GM10266 (cell line): ENCODE results near the gene BCDIN3D.
"Not testable (repeated sequence)": the region's sequence is repeated elsewhere in the genome, so short reads cannot be mapped to it uniquely, and the experiment has no call there.

Experiments
- DNase-seq: peaks from one replicate; pipeline ENCODE4 v3.0.0; 2012; ENCODE audit errors: extremely low spot score
- CTCF ChIP-seq: IDR thresholded peaks from 2 replicates; pipeline ENCODE4 v1.5.1; 2012; ENCODE audit warnings: mild to moderate bottlenecking, low read depth; ENCODE audit not compliant: control insufficient read depth, insufficient read depth; ENCODE audit errors: missing control alignments

The BCDIN3D gene

GRCh38 chr12:49875115-49875720 is 32.3 kb upstream of the BCDIN3D start:
- TF ChIP-seq CTCF, result no peak
- no peak for DNase-seq

- TF ChIP-seq CTCF, result no peak
- DNase-seq, result no peak
Observed at GRCh38 chr12:49874142-49874897, 31.4 kb upstream of the BCDIN3D start.

GRCh38 chr12:49873361-49873934 is 30.5 kb upstream of the BCDIN3D start:
- no peak for TF ChIP-seq CTCF
- DNase-seq, result no peak

- TF ChIP-seq CTCF, result no peak
- DNase-seq, result no peak
Observed at GRCh38 chr12:49872781-49873181, 29.9 kb upstream of the BCDIN3D start.

- TF ChIP-seq CTCF, result no peak
- DNase-seq, result no peak
Observed at GRCh38 chr12:49872381-49872780, 29.5 kb upstream of the BCDIN3D start.

- DNase-seq, result not testable (repeated sequence)
Observed at GRCh38 chr12:49871811-49872251, 28.9 kb upstream of the BCDIN3D start.

GRCh38 chr12:49871263-49871561 is 28.3 kb upstream of the BCDIN3D start:
- no peak for TF ChIP-seq CTCF

More at GRCh38 chr12:49871263-49871561, 28.3 kb upstream of the BCDIN3D start:
- no peak for DNase-seq
